Smooth muscle cell of the brain vasculature (primary cell): ENCODE results near the gene B4GALT5.
"Not testable (repeated sequence)": the region's sequence is repeated elsewhere in the genome, so short reads cannot be mapped to it uniquely, and the experiment has no call there.

ENCODE experiments used
- DNase-seq: peaks from one replicate; pipeline ENCODE4 v3.0.0-alpha.2; 2012; ENCODE audit warnings: low read depth, low spot score

Gene B4GALT5

DNA sequence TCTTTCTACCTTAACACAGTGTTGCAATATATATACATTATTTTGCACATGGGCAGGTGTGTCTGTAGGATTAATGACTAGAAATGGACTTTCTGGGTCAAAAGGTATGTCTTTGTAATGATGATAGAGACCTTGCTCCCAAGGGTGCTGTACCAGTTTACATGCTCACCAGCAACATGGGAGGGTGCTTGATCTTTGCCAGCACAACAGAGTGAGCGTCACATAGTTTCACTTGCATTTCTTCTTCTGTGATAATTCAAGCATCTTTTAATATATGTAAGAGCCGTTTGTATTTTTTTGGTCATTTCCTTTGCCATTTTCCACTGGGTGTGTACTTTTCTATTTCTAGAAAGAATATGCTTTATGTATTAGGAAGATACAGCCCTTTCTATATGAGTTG, 23.6 kb upstream of the B4GALT5 start:
- DNase-seq = no peak

- DNase-seq = no peak
These were observed 16.1 kb upstream of the B4GALT5 start for GRCh38 chr20:49729780-49730179.

GRCh38 chr20:49727894-49728885, 14.5 kb upstream of the B4GALT5 start:
- no peak for DNase-seq

DNA sequence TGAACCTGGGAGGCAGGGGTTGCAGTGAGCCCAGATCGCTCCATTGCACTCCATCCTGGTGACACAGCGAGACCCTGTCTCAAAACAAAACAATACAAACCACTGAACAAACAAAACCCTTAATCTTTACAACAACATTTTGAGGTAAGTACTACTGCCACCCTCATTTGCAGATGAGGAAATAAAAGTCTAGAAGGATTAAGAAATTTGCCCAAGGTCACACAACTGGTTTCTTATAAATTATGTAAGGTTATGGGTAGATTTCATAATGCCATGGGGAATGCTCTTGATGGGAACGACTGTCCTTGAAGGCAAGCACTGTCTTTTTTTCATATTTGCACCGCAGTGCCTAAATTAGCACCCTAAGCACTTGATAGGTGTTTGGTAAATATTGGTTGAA, 13.8 kb upstream of the B4GALT5 start:
- no peak for DNase-seq

DNA sequence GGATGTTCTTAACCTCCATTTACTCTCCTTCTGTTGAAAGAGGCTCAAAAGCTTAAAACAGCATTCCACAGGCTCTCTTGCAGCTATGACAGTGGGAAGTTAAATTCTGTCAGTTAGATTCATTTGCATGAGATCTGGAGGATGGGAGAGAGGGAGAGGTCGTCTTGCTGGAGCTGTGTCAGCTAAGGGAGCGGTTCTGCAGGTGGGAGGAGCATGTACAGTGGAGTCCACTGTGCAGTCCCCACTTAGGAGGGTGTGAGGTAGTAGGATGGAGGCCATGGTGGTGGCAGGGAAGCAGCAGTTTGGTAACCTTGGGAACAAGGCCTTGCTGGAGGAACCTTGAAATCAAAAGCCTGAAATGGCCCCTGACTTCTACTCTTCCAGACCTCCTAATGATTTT, 12.0 kb upstream of the B4GALT5 start:
- no peak for DNase-seq

DNA sequence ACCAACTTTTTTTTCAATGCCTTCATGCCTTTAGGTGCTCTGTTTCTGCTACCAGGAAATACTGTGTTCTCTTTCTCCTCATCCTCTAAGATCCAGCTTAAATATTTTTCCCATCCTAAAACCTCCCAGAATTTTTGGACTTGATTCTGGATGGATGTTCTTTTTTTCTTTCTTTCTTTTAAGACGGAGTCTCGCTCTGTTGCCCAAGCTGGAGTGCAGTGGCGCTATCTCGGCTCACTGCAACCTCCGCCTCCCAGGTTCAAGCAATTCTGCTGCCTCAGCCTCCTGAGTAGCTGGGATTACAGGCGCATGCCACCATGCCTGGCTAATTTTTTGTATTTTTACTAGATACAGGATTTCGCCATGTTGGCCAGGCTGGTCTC, 11.5 kb upstream of the B4GALT5 start:
- not testable (repeated sequence) for DNase-seq

GRCh38 chr20:49724408-49725223, 10.9 kb upstream of the B4GALT5 start:
- DNase-seq = no peak

DNA sequence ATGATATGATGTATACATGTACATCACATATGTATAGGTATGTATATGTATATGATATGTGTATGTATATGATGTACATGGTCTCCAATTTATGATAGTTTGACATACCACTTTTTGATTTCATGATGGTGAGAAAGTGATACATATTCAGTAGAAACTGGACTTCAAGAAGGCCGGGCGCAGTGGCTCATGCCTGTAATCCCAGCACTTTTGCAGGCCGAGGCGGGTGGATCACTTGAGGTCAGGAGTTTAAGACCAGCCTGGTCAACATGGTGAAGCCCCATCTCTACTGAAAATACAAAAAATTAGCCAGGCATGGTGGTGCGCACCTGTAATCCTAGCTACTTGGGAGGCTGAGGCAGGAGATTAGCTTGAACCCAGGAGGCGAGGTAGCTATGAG, 10.1 kb upstream of the B4GALT5 start:
- not testable (repeated sequence) for DNase-seq

DNA sequence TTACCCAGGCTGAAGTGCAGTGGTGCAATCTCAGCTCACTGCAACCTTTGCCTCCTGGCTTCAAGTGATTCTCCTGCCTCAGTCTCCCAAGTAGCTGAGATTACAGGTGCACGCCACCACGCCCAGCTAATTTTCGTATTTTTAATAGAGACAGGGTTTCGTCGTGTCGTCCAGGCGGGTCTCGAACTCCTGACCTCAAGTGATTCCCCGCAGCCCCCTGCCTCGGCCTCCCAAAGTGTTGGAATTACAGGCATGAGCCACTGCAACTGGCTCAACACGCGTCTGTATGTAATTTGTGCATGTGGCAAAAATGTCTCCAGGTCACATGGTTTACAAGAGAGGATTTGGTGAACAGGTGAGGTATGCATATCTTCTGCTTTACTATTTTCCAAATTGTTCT, 7.6 kb upstream of the B4GALT5 start:
- DNase-seq = not testable (repeated sequence)

DNA sequence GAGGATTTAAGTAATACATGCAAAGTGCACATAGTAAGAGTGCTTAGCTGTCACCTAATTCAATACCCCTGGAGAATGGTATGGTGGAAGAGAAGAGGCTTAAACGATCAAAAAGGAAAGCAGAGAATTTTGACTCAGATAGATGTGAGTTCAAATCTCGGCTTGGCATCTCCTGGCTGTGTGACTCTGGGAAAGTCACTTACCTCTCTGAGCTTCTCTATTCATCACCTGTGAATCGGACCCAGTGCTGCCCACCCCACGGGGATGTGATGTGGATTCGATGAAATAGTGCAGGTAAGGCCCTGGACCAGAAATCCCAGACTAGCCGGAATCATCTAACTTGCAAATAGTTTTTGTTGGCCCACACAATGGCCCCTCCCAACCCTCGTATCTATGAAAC, 1.8 kb upstream of the B4GALT5 start:
- no peak for DNase-seq

GRCh38 chr20:49712996-49713752, 504 bp downstream of the B4GALT5 start:
- no peak for DNase-seq

DNA sequence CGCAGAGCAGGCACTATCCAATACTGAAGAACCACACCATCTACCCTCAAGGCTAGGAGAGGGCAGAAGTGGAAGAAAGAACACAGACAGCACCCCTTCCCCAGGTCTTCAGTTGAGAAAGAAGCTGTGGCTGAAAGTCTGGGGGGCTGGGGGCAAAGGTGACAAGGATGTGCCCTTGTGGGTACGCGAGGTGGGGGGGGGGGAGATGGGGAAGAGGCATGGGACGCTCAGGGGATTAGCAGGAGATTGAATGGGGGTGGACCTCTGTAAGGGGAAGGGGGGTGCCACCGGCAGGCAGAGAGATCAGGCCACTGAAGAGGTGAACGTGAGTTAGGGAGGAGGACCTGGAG, 1.1 kb downstream of the B4GALT5 start:
- no peak for DNase-seq

GRCh38 chr20:49712118-49712517, 1.6 kb downstream of the B4GALT5 start:
- no peak for DNase-seq

DNA sequence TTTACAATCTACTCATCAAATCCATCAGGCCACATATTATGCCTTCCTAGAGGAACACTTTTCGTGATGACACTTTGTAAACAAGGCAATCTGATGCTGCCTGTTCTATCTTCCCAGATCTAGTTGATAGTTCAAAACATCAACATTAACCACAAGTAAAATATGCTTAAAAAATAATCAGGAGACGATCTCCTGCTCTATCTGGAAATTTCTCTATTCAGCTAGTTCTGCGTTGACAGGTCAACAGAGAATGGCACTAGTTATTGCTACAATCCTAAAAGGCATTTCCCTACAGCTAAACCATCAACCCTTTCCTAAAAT, 2.1 kb downstream of the B4GALT5 start:
- no peak for DNase-seq

- no peak for DNase-seq
These were observed 2.6 kb downstream of the B4GALT5 start for GRCh38 chr20:49710971-49711666.

DNA sequence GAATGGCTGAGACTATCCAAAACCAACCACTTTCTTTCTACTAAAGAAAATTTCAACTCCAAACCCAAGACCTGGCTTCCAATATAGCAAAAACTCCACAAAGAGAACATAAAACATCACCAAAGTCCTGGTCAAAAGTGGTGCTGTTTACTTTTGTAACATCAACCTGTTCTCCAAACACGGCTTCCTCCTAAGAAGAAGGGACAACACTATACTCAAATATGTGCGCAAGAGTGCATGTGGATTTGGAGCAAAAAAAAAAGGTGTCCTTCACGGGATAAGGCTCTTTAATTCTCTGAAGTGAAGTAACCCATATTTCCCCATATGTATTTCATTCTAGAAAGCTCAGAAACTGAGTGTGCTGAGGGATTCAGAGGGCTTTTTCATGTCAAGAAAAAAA, 6.6 kb downstream of the B4GALT5 start:
- no peak for DNase-seq

- DNase-seq = no peak
These were observed 7.0 kb downstream of the B4GALT5 start for GRCh38 chr20:49706630-49707091.

GRCh38 chr20:49705893-49706292, 7.8 kb downstream of the B4GALT5 start:
- DNase-seq = not testable (repeated sequence)

DNA sequence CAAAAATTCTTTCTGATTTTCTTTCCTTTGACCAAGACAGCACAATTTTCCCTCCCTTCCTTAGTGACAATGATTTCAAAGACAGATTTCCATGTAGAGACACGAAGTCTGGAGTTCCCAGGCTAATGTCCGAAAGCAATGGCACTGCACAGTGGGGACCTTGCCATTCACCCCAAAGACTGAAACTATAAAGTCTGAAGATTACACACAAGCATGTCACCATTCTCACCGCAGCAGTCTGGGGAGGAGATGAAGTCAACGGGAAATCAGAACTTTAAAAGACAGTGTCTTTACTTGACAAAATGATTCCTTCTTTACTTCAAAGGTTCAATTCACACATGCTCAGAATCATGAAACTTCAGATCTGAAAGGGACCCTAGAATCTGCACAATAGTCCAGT, 8.3 kb downstream of the B4GALT5 start:
- no peak for DNase-seq

- DNase-seq = no peak
These were observed 8.7 kb downstream of the B4GALT5 start for GRCh38 chr20:49704932-49705336.

- no peak for DNase-seq
These were observed 11.8 kb downstream of the B4GALT5 start for GRCh38 chr20:49701916-49702315.
